Mesothelial cell of epicardium (in vitro differentiated cells): ENCODE data around the gene LTO1. TPM values are rescaled to one million over a fixed set of nuclear protein-coding genes. Genes with fewer than 3 reads are reported as not detected.

ENCODE experiments used
- DNase-seq, 2 experiments: peaks; one replicate each; pipeline ENCODE4 v3.0.0; 2021; ENCODE audit warnings: low spot score in 2 of 2; ENCODE audit not compliant: unreplicated experiment in 2 of 2
- H3K27ac Mint-ChIP-seq: 2 replicates; pipeline ENCODE4 v1.8.0; 2021; ENCODE audit warnings: mixed read lengths
- H3K27me3 Mint-ChIP-seq: 2 replicates; pipeline ENCODE4 v1.8.0; 2021; ENCODE audit warnings: low read depth, mixed read lengths
- H3K36me3 Mint-ChIP-seq: 2 replicates; pipeline ENCODE4 v1.8.0; 2021; ENCODE audit warnings: mixed read lengths
- H3K4me1 Mint-ChIP-seq: 2 replicates; pipeline ENCODE4 v1.8.0; 2021; ENCODE audit warnings: mixed read lengths
- H3K4me3 Mint-ChIP-seq: 2 replicates; pipeline ENCODE4 v1.8.0; 2021; ENCODE audit warnings: mild to moderate bottlenecking, moderate library complexity, mixed read lengths
- H3K9me3 Mint-ChIP-seq: 2 replicates; pipeline ENCODE4 v1.8.0; 2021; ENCODE audit warnings: mixed read lengths
- CTCF ChIP-seq: fragments of 200-600 bp; sonication (generic); IDR thresholded peaks from one replicate; pipeline ENCODE4 v1.5.0; 2021; ENCODE audit warnings: antibody characterized with exemption; ENCODE audit not compliant: unreplicated experiment
- total RNA-seq: library from RNA; stranded (reverse); gene quantifications from 3 replicates; pipeline ENCODE4 v1.2.1, GENCODE V29; 2021

The LTO1 gene
- total RNA-seq, 1 donor from 2014 or later = 31.6 TPM

DNA sequence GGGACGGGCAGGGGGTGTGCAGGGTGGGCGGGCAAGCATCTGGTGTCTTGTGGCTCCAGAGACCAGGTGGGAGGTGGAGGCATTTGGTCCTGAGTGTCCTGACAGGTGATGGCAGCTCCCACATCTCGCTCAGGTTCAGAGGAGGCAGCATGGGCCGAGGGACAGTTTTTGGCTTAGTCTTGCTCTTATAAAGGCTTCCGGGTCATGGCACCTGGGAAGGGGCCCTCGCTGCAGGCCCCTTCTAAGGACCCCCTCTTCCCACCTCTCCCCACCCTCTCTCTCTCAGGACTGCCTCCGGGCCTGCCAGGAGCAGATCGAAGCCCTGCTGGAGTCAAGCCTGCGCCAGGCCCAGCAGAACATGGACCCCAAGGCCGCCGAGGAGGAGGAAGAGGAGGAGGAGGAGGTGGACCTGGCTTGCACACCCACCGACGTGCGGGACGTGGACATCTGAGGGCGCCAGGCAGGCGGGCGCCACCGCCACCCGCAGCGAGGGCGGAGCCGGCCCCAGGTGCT is 24.3 kb downstream of the LTO1 start:
- Mint-ChIP-seq H3K27ac (no peak overlapping the region), H3K27me3 (no peaks in the 10 kb centered on the region), H3K36me3 (peaks cover 17% of the 10 kb centered on the region), H3K9me3 (no peaks in the 10 kb centered on the region), H3K4me1 (no peaks in the 10 kb centered on the region), H3K4me3 (no peak overlapping the region)
- TF ChIP-seq CTCF = no peak
- DNase-seq = no peak

GRCh38 chr11:69650081-69650831 is 24.9 kb downstream of the LTO1 start:
- no peaks in the 10 kb centered on the region for H3K27me3 Mint-ChIP-seq
- H3K36me3 Mint-ChIP-seq = peaks cover 17% of the 10 kb centered on the region
- no peaks in the 10 kb centered on the region for H3K9me3 Mint-ChIP-seq
- H3K4me3 Mint-ChIP-seq = no peak overlapping the region
- TF ChIP-seq CTCF = no peak
- H3K4me1 Mint-ChIP-seq = peaks cover under 1% of the 10 kb centered on the region
- DNase-seq = no peak
- H3K27ac Mint-ChIP-seq = no peak overlapping the region

DNA sequence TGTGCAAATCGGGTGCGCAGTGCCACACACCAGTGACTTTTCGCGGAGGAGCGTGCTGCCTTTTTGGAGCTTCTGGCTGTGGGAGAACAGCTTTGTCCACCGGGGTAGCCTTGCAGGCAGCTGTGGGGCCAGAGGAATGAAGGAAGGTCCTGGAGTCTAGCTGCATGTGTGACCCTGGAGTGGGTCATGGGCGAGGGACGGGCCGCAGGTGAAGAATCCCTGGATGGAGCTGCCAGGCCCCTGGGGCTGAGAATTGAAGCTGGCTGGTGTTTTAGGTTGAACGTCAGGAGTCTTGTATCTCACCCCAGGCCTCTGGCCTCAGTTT is 25.6 kb downstream of the LTO1 start:
- Mint-ChIP-seq H3K4me3 (no peak overlapping the region), H3K4me1 (peaks cover 5% of the 10 kb centered on the region), H3K36me3 (peaks cover 17% of the 10 kb centered on the region), H3K27ac (no peak overlapping the region), H3K9me3 (no peaks in the 10 kb centered on the region), H3K27me3 (no peaks in the 10 kb centered on the region)
- no peak for DNase-seq
- no peak for TF ChIP-seq CTCF

- H3K36me3 Mint-ChIP-seq = peaks cover 17% of the 10 kb centered on the region
- TF ChIP-seq CTCF = no peak
- H3K27me3 Mint-ChIP-seq = no peaks in the 10 kb centered on the region
- H3K4me1 Mint-ChIP-seq = peaks cover 8% of the 10 kb centered on the region
- H3K9me3 Mint-ChIP-seq = no peaks in the 10 kb centered on the region
- H3K4me3 Mint-ChIP-seq = no peak overlapping the region
- H3K27ac Mint-ChIP-seq = no peak overlapping the region
- no peak for DNase-seq
Observed at GRCh38 chr11:69648679-69649575, 26.2 kb downstream of the LTO1 start.

DNA sequence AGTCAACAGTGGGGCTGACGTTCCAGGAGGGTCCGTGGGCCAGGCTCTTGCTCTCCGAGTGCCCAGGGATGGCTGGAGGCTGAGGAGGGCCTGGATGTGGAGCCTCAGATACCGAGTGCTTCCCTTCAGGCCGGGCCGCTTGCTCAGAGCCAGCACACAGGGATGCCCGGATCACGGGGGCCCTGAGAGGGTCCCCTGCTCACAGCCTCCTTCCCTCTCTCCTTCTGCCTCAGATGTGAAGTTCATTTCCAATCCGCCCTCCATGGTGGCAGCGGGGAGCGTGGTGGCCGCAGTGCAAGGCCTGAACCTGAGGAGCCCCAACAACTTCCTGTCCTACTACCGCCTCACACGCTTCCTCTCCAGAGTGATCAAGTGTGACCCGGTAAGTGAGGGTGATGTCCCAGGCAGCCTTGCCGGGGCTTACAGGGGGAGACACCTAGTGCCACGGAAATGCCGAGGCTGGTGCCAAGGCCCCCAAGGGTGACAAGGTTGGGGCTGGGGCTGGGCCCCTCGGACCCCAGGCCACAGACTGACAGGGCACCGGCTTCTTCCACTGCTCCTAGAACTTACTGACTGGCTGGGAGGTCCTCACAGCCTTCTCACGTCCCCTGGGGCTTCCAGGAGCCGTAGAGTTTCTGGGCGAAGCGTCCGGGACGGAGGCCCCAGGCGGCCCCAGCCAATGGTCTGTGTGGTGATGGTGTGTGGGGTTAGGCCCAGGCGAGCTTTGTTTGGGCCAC is 27.2 kb downstream of the LTO1 start:
- Mint-ChIP-seq H3K9me3 (no peaks in the 10 kb centered on the region), H3K4me3 (no peak overlapping the region), H3K27ac (no peak overlapping the region), H3K36me3 (peaks cover 14% of the 10 kb centered on the region), H3K4me1 (peaks cover 14% of the 10 kb centered on the region), H3K27me3 (no peaks in the 10 kb centered on the region)
- DNase-seq = no peak
- no peak for TF ChIP-seq CTCF
